IPS-20b (cell line): ENCODE results near the gene CLK2.

ENCODE experiments used
- H3K27ac ChIP-seq: one replicate; pipeline ENCODE4 v1.5.1; 2013; ENCODE audit warnings: low read length
- H3K27me3 ChIP-seq: 2 replicates; pipeline ENCODE4 v1.6.1; 2013; ENCODE audit warnings: mild to moderate bottlenecking, low read length, inconsistent platforms; ENCODE audit not compliant: insufficient read depth
- H3K36me3 ChIP-seq: 2 replicates; pipeline ENCODE4 v1.6.1; 2013; ENCODE audit warnings: low read depth, mild to moderate bottlenecking, inconsistent platforms, low read length, moderate library complexity; ENCODE audit not compliant: insufficient read depth
- H3K4me1 ChIP-seq: 2 replicates; pipeline ENCODE4 v1.6.1; 2013; ENCODE audit warnings: mild to moderate bottlenecking, control low read depth, inconsistent platforms, low read length, moderate library complexity; ENCODE audit not compliant: insufficient read depth
- H3K4me3 ChIP-seq: 2 replicates; pipeline ENCODE4 v1.5.1; 2013; ENCODE audit warnings: mild to moderate bottlenecking, low read length, inconsistent platforms
- H3K9ac ChIP-seq: 2 replicates; pipeline ENCODE4 v1.6.1; 2013; ENCODE audit warnings: low read depth, mild to moderate bottlenecking, inconsistent platforms, low read length, moderate library complexity
- H3K9me3 ChIP-seq: 2 replicates; pipeline ENCODE4 v1.6.1; 2013; ENCODE audit warnings: mild to moderate bottlenecking, low read depth, low read length, inconsistent platforms; ENCODE audit not compliant: insufficient read depth

CLK2 gene

DNA sequence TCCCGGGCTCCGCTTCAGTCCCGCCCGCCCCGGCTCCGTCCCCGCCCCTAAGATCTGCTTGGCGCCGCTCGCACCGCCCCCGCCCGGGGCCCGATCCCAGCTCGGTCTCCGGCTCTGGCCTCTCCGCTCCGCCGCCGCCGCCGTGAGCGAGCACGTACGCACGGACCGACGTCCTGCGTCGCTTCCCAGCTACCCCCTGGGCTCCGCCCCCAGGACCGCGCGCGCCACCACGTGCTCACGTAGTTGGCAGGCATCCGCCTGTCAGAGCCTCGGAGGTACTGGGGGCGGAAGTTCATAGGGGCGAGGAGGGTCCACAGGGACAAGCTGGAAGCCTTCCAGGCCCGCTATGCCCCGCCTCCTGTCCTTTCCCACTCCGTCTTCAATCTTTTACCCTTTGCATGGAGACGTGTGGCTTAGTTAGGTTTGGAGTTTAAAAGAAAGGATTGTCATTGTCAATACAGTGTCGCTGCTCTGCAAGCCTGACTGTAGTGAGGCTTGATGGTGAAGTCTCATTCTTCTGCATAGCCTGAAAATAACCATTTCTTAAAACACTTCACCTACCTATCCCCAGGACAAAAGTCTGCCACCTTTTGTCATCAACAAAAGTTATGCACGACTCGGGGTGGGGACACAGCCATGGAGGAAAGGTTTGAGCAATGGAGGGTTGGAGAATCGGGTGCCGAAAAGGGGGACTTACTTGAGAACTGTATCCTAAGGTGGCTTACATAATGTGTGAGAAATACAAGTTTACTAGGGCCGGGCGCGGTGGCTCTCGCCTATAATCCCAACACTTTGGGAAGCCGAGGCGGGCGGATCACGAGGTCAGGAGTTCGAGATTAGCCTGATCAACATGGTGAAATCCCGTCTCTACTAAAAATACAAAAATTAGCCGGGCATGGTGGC lies at the start of gene CLK2:
Gene CLK2, minus strand, starts transcription at position 162 of the 903 bp plus-strand sequence. CDS start 2,527 bp downstream, outside the sequence.
- Histone ChIP-seq H3K4me3 (peak within 1 kb of the TSS; percentile 98), H3K27me3 (peaks cover 15% of the 10 kb centered on the region), H3K9ac (peak within 1 kb of the TSS; percentile 96), H3K27ac (peak within 1 kb of the TSS; percentile 88), H3K9me3 (no peaks in the 10 kb centered on the region), H3K36me3 (peaks cover 30% of the 10 kb centered on the region), H3K4me1 (peaks cover 6% of the 10 kb centered on the region)

DNA sequence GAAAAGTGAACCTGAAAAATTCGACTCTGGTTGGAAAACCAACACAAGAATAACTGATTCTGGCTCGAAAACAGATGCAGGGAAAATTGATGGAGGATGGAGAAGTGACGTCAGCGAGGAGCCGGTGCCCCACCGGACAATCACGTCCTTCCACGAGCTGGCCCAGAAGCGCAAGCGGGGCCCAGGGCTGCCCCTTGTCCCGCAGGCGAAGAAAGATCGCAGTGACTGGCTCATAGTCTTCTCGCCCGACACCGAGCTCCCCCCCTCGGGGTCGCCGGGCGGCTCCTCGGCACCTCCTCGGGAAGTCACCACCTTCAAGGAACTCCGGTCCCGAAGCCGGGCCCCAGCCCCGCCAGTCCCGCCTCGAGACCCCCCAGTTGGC lies 49.3 kb upstream of the CLK2 start:
- Histone ChIP-seq H3K9me3 (no peaks in the 10 kb centered on the region), H3K27ac (no peak overlapping the region), H3K27me3 (peaks cover 17% of the 10 kb centered on the region), H3K36me3 (peaks cover 43% of the 10 kb centered on the region), H3K4me1 (peaks cover 11% of the 10 kb centered on the region), H3K9ac (no peak overlapping the region; the same call in 1 of the 2 replicates), H3K4me3 (peak overlapping the region; percentile 97)

DNA sequence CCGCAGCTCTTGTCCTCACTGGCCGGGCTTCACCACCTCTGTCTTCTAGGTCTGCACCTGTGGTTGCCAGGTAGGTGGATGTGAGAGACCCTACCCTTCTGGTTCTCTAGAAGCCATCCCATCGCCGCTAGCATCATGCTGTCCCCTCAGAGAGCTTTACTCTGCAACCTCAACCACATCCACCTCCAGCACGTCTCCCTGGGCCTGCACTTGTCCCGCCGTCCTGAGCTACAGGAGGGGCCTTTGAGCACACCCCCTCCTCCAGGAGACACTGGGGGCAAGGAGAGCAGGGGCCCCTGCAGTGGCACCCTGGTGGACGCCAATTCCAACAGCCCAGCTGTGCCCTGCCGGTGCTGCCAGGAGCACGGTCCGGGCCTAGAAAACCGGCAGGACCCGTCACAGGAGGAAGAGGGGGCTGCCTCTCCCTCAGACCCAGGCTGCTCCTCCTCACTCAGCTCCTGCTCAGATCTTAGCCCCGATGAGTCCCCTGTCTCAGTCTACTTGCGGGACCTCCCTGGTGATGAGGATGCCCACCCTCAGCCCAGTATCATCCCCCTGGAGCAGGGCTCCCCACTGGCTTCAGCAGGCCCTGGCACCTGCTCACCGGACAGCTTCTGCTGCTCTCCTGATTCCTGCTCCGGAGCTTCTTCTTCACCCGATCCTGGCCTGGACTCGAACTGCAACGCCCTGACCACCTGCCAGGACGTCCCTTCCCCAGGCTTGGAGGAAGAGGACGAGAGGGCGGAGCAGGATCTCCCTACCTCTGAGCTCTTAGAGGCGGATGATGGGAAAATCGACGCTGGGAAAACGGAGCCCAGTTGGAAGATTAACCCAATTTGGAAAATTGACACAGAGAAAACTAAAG lies 48.6 kb upstream of the CLK2 start:
- peaks cover 42% of the 10 kb centered on the region for H3K36me3 ChIP-seq
- H3K4me3 ChIP-seq: peak overlapping the region; percentile 97
- H3K27ac ChIP-seq: no peak overlapping the region
- peaks cover 17% of the 10 kb centered on the region for H3K27me3 ChIP-seq
- peaks cover 11% of the 10 kb centered on the region for H3K4me1 ChIP-seq
- H3K9me3 ChIP-seq: no peaks in the 10 kb centered on the region
- H3K9ac ChIP-seq: no peak overlapping the region; the same call in 1 of the 2 replicates

DNA sequence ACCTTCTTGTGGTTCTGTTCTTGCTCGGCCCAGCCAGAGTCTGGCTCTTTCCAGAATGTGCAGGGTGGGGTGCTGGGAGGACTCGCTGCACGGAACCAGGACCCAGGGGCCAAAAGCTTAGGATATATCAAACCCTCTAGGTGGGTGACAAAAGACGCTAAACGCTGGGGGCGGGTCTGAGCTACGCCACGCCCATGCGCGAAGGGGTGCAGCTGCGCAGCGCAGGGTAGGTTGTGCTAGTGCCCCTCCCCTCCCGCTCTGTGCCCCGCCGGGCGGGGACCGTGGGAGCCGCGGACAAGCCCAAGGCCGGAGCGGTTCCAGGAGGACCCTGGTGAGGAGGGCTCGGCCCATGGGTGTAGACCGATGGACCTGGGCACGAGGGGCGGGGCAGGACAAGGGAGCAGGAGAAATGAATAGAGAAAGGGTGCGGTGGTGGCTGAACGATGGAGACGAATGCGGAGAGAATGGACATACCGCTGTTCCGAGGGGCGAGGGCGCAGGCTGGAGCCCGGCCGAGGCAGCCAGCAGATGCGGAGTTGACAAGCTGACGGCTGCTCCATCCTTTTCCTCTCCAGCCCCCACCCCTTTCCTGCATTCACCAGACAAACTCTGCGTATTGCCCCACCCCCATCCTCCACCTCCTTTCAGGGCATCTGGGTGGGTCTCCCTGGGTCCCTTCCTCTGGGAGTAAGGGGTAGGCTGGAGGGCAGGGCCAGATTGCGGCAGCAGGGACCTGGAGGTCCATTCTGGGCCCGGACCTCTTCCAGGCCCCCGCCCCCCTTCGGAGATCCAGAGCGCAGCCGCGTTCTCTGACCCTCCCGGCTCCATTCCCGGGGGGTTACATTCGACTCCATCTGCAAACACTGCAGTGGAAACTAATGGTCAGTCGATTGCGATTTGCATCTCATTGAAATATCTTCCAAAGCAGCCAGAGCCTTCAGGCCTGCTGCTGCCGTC lies 47.6 kb upstream of the CLK2 start, which contains the start of gene RUSC1:
Gene RUSC1, plus strand, starts transcription at position 234 of the 957 bp plus-strand sequence. CDS start 880 bp downstream, outside the sequence.
- peaks cover 39% of the 10 kb centered on the region for H3K36me3 ChIP-seq
- peaks cover 11% of the 10 kb centered on the region for H3K4me1 ChIP-seq
- H3K27ac ChIP-seq: no peak within 1 kb of the TSS
- H3K9ac ChIP-seq: peak within 1 kb of the TSS; percentile 50; the same call in 1 of the 2 replicates
- H3K9me3 ChIP-seq: no peaks in the 10 kb centered on the region
- peaks cover 17% of the 10 kb centered on the region for H3K27me3 ChIP-seq
- peak within 1 kb of the TSS; percentile 75 for H3K4me3 ChIP-seq

DNA sequence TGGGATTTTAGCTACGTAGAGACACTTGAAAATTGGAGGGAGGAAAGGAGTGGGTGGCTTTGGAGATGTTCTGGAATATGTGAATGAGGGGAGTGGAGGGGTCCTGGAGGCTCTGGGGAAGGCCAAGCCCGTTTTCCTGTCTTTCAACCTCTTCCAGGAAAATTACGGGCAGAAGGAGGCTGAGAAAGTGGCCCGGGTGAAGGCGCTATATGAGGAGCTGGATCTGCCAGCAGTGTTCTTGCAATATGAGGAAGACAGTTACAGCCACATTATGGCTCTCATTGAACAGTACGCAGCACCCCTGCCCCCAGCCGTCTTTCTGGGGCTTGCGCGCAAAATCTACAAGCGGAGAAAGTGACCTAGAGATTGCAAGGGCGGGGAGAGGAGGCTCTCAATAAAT lies 46.9 kb upstream of the CLK2 start:
- no peak overlapping the region for H3K27ac ChIP-seq
- peaks cover 11% of the 10 kb centered on the region for H3K4me1 ChIP-seq
- H3K9me3 ChIP-seq: no peaks in the 10 kb centered on the region
- H3K27me3 ChIP-seq: peaks cover 17% of the 10 kb centered on the region
- H3K9ac ChIP-seq: peak overlapping the region; percentile 50; the same call in 1 of the 2 replicates
- peaks cover 35% of the 10 kb centered on the region for H3K36me3 ChIP-seq
- peak overlapping the region; percentile 75; the same call in 1 of the 2 replicates for H3K4me3 ChIP-seq

DNA sequence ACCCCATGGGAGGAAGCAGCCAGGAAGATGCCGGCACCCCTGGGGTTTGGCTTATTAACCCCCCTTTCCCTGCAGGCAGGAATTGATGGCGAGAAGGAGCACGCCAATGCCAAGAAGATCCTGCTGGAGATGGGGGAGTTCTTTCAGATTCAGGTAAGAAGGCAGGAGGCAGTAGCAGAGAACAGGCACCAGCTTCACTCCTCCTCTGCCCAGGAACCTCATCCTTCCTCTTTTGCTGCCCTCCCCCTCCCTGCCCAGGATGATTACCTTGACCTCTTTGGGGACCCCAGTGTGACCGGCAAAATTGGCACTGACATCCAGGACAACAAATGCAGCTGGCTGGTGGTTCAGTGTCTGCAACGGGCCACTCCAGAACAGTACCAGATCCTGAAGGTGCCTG lies 46.2 kb upstream of the CLK2 start:
- H3K9ac ChIP-seq: no peak overlapping the region
- H3K4me1 ChIP-seq: peaks cover 11% of the 10 kb centered on the region
- H3K4me3 ChIP-seq: no peak overlapping the region
- H3K27me3 ChIP-seq: peaks cover 17% of the 10 kb centered on the region
- no peak overlapping the region for H3K27ac ChIP-seq
- peaks cover 42% of the 10 kb centered on the region for H3K36me3 ChIP-seq
- H3K9me3 ChIP-seq: no peaks in the 10 kb centered on the region

DNA sequence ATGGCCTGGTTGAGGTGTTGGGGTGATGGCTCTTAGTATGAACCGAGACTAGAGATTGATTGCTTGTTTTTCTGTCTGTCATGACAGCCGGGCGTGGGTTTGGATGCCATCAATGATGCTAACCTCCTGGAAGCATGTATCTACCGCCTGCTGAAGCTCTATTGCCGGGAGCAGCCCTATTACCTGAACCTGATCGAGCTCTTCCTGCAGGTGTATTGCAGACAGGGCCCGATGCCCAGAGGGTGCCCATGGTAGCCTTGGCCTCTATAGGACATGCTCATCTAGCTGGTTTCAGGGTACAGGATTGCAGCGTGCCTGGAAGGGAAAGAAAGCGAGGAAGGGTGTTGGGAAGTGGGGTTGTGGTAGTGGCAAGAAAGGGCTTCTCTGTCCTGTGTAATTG lies 44.8 kb upstream of the CLK2 start:
- Histone ChIP-seq H3K4me3 (no peak overlapping the region), H3K9me3 (no peaks in the 10 kb centered on the region), H3K27ac (no peak overlapping the region), H3K36me3 (peaks cover 52% of the 10 kb centered on the region), H3K4me1 (peaks cover 11% of the 10 kb centered on the region), H3K9ac (no peak overlapping the region), H3K27me3 (peaks cover 17% of the 10 kb centered on the region)

DNA sequence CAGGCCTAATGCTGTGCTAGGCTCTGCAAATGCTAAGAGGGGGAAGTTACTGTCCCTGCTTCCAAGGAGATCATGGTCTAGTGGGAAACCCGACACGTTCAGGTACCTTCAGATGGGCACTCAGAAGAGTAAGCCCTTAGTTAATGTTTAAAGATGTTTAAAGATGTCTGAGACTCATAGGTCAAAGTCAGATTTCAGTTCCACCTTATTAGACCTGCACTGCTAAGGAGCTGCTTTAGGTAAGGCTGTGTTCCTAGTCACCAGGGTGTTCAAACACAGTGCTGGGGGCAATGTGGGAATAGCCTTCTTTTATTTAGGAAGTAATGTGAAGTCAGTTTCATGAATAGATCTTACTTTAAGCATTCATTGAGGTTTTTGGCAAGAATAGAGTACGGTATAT lies 43.6 kb upstream of the CLK2 start:
- H3K27ac ChIP-seq: no peak overlapping the region
- no peaks in the 10 kb centered on the region for H3K9me3 ChIP-seq
- H3K9ac ChIP-seq: no peak overlapping the region
- H3K4me1 ChIP-seq: peaks cover 5% of the 10 kb centered on the region; the same call in 1 of the 2 replicates
- peaks cover 10% of the 10 kb centered on the region for H3K27me3 ChIP-seq
- no peak overlapping the region for H3K4me3 ChIP-seq
- peaks cover 64% of the 10 kb centered on the region for H3K36me3 ChIP-seq

DNA sequence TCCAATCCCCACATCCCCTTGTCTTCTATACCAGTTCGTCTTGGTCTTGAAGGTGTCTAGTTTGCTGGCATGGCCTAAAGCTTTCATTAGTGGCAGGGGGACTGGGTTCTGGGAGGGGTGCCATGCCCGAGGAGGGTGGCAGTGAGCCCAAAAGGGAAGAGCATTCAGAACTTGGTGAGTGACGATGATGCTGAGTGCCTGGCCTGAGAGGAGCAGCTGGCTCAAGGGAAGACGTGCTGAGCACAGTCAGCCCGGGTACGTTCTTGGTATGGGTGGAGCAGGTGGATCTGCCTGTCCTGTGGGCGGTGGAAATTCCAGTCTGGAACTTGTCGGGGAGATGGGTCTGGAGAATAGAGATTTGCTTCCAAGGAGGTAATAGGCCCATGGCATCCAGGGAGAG lies 40.0 kb upstream of the CLK2 start:
- Histone ChIP-seq H3K27me3 (no peaks in the 10 kb centered on the region), H3K36me3 (peaks cover 67% of the 10 kb centered on the region), H3K4me1 (peaks cover 3% of the 10 kb centered on the region; the same call in 1 of the 2 replicates), H3K4me3 (no peak overlapping the region), H3K27ac (no peak overlapping the region), H3K9me3 (no peaks in the 10 kb centered on the region), H3K9ac (no peak overlapping the region)

DNA sequence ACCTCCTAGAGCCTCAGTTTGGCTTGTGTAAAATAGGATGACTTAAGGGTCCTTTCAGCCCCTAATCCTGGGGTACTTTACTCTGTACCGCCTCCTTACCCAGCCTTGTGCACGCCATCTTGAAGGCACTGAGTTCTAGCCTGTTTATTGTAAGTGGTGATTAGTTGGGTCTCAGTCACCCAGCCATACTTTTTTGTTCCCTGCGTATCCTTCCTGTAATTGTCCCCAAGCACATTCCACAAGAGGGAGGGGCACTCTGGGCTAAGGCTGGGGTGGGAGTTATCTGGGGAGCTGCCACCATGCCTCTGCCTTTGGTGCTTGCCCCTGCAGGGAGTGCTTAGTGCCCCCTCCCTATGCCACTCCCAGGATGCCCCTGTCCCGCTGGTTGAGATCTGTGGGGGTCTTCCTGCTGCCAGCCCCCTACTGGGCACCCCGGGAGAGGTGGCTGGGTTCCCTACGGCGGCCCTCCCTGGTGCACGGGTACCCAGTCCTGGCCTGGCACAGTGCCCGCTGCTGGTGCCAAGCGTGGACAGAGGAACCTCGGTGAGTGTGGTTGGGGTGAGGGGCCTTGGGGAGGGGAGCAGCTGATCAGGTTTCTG lies 36.2 kb upstream of the CLK2 start:
- Histone ChIP-seq H3K9me3 (no peaks in the 10 kb centered on the region), H3K4me3 (peak overlapping the region; percentile 92), H3K36me3 (peaks cover 42% of the 10 kb centered on the region), H3K9ac (peak overlapping the region; percentile 98), H3K27me3 (no peaks in the 10 kb centered on the region), H3K4me1 (peaks cover 7% of the 10 kb centered on the region; the same call in 1 of the 2 replicates), H3K27ac (peak overlapping the region; percentile 52)
